Measurements from ENCODE around the gene ITGA3. TPM values are rescaled to one million over a fixed set of nuclear protein-coding genes. Genes with fewer than 3 reads are reported as not detected.
A peak's percentile ranks its signal among the peaks of the same experiment; 100 is the strongest.

Gene ITGA3
- polyA plus RNA-seq, 2 of the 4 experiments (the other 2 are of a cell fraction) = 141 to 268 TPM

- TF ChIP-seq RARB (CRISPR knock-in tag; IDR thresholded peaks at IDR 0.05) = no peak
- no peak for TF ChIP-seq EHMT2 (IDR thresholded peaks at IDR 0.05; ENCODE audit: low read depth)
- TF ChIP-seq, protein P1, sequence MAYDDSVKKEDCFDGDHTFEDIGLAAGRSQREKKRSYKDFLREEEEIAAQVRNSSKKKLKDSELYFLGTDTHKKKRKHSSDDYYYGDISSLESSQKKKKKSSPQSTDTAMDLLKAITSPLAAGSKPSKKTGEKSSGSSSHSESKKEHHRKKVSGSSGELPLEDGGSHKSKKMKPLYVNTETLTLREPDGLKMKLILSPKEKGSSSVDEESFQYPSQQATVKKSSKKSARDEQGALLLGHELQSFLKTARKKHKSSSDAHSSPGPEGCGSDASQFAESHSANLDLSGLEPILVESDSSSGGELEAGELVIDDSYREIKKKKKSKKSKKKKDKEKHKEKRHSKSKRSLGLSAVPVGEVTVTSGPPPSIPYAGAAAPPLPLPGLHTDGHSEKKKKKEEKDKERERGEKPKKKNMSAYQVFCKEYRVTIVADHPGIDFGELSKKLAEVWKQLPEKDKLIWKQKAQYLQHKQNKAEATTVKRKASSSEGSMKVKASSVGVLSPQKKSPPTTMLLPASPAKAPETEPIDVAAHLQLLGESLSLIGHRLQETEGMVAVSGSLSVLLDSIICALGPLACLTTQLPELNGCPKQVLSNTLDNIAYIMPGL (CRISPR knock-in tag; IDR thresholded peaks at IDR 0.05; ENCODE audit: borderline replicate concordance) = no peak
- peak; percentile 3 for TF ChIP-seq MAFK (IDR thresholded peaks at IDR 0.05; ENCODE audit: partially characterized antibody)
- 0 out of 2 replicates have a peak, but pooled peaks have one; percentile 2 for TF ChIP-seq USF2 (IDR thresholded peaks at IDR 0.05)
- TF ChIP-seq NR3C1 (IDR thresholded peaks at IDR 0.05) = no peak
- no peak for TF ChIP-seq CHD4 (IDR thresholded peaks at IDR 0.05; ENCODE audit: borderline replicate concordance)
- TF ChIP-seq HEYL (CRISPR knock-in tag; IDR thresholded peaks at IDR 0.05) = no peak
- TF ChIP-seq ELK1 (IDR thresholded peaks at IDR 0.05; ENCODE audit: low read depth, low read length) = no peak
- TF ChIP-seq FOSL2 (IDR thresholded peaks at IDR 0.05) = peak; percentile 81
- TF ChIP-seq FOSL2 (CRISPR knock-in tag; IDR thresholded peaks at IDR 0.05) = peak; percentile 88
- TF ChIP-seq RNF2 (IDR thresholded peaks at IDR 0.05; ENCODE audit: borderline replicate concordance, low read depth) = no peak
- no peak for TF ChIP-seq ZC3H11A (IDR thresholded peaks at IDR 0.05)
- TF ChIP-seq RCOR1 (IDR thresholded peaks at IDR 0.05; ENCODE audit: low read depth, low read length) = no peak
- TF ChIP-seq JUN (IDR thresholded peaks at IDR 0.05) = peak; percentile 86 to 93; a peak in 4 of 5 replicates
- TF ChIP-seq RFX5 (IDR thresholded peaks at IDR 0.05) = peak; percentile 64; the same call in 1 of the 2 replicates
- TF ChIP-seq NPAS2 (CRISPR knock-in tag; IDR thresholded peaks at IDR 0.05; ENCODE audit: borderline replicate concordance) = no peak
- TF ChIP-seq RAD21 (conservative IDR thresholded peaks at IDR 0.05 in 1 of 2, IDR thresholded peaks at IDR 0.05 in 1 of 2) = peak in 1 of 2 experiments; percentile 58; a peak in 3 of 5 replicates
- no peak for TF ChIP-seq FOXS1 (CRISPR knock-in tag; IDR thresholded peaks at IDR 0.05)
- TF ChIP-seq HDAC2 (IDR thresholded peaks at IDR 0.05) = no peak
- no peak for TF ChIP-seq BHLHE40 (IDR thresholded peaks at IDR 0.05; ENCODE audit: low read depth, low read length)
- TF ChIP-seq CBX8 (IDR thresholded peaks at IDR 0.05) = no peak
- no peak for TF ChIP-seq PHF8 (IDR thresholded peaks at IDR 0.05; ENCODE audit: borderline replicate concordance, low read depth)
- TF ChIP-seq CBX2 (IDR thresholded peaks at IDR 0.05; ENCODE audit: borderline replicate concordance, low read depth) = no peak
- TF ChIP-seq GATA3 (IDR thresholded peaks at IDR 0.05; ENCODE audit: borderline replicate concordance) = peak; percentile 76; the same call in 1 of the 2 replicates
- TF ChIP-seq FOSB (CRISPR knock-in tag; IDR thresholded peaks at IDR 0.05) = no peak
- TF ChIP-seq SREBF2 (IDR thresholded peaks at IDR 0.05) = no peak
These were observed 27.8 kb upstream of the ITGA3 start (continued) for GRCh38 chr17:50027881-50028735.

Measured in A549 (cell line).